ENCODE data around the gene FLRT2. TPM values are rescaled to one million over a fixed set of nuclear protein-coding genes. Genes with fewer than 3 reads are reported as not detected.

FLRT2 gene
- total RNA-seq, 2 donors from 2014 or later, result not detected

DNA sequence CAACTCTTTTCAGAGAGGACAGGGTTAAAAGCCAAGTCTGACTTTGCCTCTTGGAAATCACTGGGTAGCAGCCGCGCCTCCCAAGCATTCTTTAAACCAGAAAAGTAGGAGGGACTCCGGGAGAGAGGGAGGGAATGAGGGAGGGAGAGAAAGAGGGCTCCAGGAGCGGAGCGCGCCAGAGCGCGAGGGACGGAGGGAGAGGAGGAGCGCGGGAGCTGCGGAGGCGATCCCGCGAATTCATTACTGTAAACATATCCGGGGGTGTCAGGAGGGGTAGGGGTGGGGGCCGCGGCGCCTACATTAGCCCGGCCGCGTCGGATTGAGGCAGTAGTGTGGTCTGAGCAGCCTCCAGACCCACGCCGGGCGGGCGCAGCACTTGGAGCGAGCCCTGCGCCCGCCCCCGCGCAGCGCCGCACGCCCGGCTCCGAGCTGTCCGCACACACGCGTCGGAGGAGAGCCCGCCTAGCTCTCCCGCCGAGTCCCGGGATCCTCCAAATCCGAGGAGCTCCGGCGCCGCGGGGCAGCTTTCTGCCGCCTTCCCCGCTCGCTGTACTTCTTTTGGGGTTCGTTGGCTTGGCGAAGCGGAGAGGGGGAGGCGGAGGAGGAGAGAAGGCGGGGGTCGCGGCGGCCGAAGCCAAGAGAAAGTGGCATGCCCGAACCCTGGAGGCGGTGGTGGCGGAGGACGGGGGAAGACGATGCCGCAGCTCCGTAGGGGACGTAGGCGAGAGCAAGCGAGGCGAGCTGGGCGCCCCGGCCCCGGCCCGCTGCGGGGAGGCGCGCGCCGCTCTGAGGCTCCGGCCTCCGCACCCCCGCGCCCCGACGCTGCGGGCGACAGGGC lies 3.3 kb downstream of the FLRT2 start:
- H3K4me1 Mint-ChIP-seq, result peaks cover 8% of the 10 kb centered on the region
- H3K36me3 Mint-ChIP-seq (ENCODE audit: low read depth), result peaks cover 3% of the 10 kb centered on the region
- no peak for ATAC-seq
- H3K27ac Mint-ChIP-seq, result no peak overlapping the region
- H3K9me3 ChIP-seq (ENCODE audit: control insufficient read depth, low read length, poor library complexity, severe bottlenecking), result peaks cover 4% of the 10 kb centered on the region
- no peak for DNase-seq
- H3K4me3 Mint-ChIP-seq, result no peak overlapping the region
- H3K27me3 Mint-ChIP-seq, result peaks cover 58% of the 10 kb centered on the region

DNA sequence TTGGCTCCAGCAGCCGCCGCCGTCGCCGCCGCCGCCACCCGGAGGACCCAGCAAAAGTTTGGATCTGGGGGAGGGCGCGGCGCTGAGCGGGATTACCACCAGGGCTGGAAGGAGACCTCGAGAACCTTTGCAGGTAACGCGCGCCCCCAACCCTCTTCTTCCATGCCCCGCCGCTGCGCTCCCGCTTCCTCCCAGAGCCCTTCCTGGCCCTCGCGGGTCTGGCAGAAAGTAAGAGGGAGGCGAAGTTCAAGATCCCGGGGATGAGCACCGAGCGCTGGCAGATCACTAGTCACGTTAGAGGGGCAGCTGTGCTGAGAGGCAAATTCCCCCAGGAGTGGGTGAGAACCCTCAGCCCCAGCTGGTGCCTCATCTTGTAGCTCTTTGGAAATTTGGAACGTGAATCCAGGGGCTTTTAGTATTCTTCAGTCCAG lies 3.9 kb downstream of the FLRT2 start:
- ATAC-seq, result no peak
- Mint-ChIP-seq H3K4me1 (peaks cover 8% of the 10 kb centered on the region), H3K4me3 (no peak overlapping the region), H3K27me3 (peaks cover 57% of the 10 kb centered on the region), H3K36me3 (ENCODE audit: low read depth) (peaks cover 3% of the 10 kb centered on the region), H3K27ac (no peak overlapping the region)
- H3K9me3 ChIP-seq (ENCODE audit: control insufficient read depth, low read length, poor library complexity, severe bottlenecking), result peaks cover 4% of the 10 kb centered on the region
- no peak for DNase-seq

DNA sequence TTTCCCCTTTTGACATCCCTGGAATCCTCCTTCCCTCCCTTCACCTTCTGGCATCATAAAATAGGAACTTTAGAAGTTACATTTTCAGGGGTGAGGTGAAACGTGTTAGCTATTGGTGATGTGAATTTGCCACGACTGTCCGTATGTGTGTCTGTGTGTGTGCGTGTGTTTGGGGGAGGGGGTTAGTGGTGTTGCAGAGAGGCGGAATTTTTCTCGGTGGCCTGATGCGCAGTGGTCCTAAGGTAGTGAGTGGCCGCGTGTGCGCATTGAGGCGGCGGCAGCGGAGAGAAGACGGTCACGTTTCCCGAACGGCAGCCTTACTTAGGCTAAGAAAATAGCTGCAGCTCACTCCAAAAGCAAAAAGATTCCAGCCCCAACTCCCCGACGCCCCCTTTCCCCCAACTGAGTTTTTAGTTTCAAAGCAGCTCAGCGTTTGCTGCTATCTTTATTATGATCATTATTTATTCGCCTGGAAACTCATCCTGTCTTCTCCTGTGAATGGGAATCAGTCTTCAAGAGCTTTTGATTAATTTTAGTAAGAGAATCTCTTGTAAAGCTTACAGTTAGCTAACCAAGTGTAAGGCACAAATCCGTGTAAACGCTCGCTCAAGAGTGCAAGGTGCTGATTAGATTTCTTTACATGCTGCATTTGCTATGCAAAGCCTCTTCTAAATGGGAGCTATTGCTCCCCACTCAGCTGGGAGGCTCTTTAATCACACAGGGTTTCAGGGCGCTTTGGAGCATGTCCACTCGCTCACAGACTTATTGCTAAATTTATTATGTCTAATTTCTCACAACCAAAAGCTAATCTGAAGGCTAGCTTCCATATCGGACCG lies 4.7 kb downstream of the FLRT2 start:
- no peak overlapping the region for H3K4me3 Mint-ChIP-seq
- H3K4me1 Mint-ChIP-seq, result peaks cover 8% of the 10 kb centered on the region
- H3K27me3 Mint-ChIP-seq, result peaks cover 49% of the 10 kb centered on the region
- peaks cover 3% of the 10 kb centered on the region for H3K36me3 Mint-ChIP-seq (ENCODE audit: low read depth)
- no peak for DNase-seq
- H3K27ac Mint-ChIP-seq, result no peak overlapping the region
- no peak for ATAC-seq
- H3K9me3 ChIP-seq (ENCODE audit: control insufficient read depth, low read length, poor library complexity, severe bottlenecking), result peaks cover 4% of the 10 kb centered on the region

DNA sequence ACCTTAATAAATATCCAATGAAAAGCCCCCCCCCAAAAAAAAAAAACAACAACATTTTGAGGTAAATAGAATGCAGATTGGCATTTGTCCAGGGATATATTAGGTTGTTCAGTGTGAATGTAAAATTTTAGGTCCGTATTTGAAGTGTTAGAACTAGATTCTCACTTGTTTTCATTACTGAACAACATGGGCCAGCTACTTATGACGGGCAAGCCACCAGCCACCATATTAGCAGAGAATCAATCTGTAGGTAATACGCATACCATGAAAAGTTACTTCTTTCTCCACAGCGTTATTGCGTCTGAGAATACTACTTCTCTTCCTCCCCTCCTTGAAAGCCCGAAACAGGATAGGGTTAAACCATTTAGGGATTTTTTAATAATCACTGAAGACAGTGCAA lies 5.4 kb downstream of the FLRT2 start:
- H3K27ac Mint-ChIP-seq, result no peak overlapping the region
- no peak overlapping the region for H3K4me3 Mint-ChIP-seq
- peaks cover 42% of the 10 kb centered on the region for H3K27me3 Mint-ChIP-seq
- H3K36me3 Mint-ChIP-seq (ENCODE audit: low read depth), result peaks cover 3% of the 10 kb centered on the region
- peaks cover 4% of the 10 kb centered on the region for H3K9me3 ChIP-seq (ENCODE audit: control insufficient read depth, low read length, poor library complexity, severe bottlenecking)
- DNase-seq (no peak), ATAC-seq (no peak)
- peaks cover 8% of the 10 kb centered on the region for H3K4me1 Mint-ChIP-seq

DNA sequence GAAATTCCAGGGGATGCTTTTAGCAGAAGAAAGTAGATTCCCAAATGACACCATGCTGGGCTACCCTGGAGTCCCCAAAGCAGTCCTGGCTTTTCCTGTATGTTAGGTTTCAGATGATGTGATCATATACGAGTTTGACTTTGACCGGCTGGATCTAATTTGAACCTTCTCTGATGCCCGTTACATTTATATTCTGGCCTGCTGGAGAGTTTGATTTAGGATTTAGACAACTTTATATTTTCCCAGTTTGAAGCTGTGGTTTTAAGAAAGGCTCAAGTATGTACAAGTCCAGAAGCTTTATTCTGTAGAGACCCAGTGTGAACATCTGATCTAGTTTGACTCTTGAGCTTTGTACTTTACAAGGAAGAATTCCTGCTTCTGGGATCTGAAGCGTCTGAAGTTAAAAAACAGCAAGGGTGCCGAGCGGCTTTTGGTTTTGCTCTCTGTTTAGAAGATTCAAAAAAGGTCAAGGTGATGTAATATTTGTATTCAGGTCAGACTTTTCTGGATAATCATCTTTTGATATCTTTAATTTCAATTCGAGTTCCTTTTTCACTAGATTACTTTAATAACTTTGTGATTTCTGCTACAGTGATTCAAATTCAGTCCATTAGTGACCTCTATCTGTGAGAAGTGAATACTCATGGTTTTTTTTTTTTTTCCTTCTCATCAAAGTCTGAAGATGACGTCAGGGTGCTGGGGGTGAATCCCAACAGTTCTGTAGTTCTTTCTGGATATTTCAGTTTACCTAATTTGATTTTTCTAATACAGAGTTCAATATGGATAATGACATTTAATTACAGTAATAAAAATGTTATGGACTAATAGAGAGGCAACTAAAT lies 6.3 kb downstream of the FLRT2 start:
- Mint-ChIP-seq H3K27ac (no peak overlapping the region), H3K4me3 (no peak overlapping the region), H3K4me1 (peaks cover 8% of the 10 kb centered on the region), H3K36me3 (ENCODE audit: low read depth) (peaks cover 3% of the 10 kb centered on the region), H3K27me3 (peaks cover 33% of the 10 kb centered on the region)
- peaks cover 4% of the 10 kb centered on the region for H3K9me3 ChIP-seq (ENCODE audit: control insufficient read depth, low read length, poor library complexity, severe bottlenecking)
- ATAC-seq (no peak), DNase-seq (no peak)

DNA sequence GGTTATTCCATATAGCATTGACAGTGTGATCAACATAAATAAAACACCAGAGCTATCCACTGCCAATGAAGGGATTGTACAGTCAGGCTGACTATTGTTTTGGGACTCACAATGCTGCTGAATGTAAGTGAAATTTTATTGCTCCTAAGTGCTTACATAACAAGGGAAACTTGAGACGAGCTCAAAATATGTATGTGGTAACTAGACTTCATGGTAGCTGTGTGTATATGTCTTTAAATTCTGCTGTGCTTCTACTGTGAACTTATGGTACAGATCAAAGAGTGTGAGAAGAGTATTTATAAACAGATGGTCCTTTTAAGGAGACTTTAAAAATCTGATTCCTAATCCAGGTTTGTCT lies 6.9 kb downstream of the FLRT2 start:
- H3K9me3 ChIP-seq (ENCODE audit: control insufficient read depth, low read length, poor library complexity, severe bottlenecking), result peaks cover 4% of the 10 kb centered on the region
- DNase-seq (no peak), ATAC-seq (no peak)
- no peak overlapping the region for H3K27ac Mint-ChIP-seq
- peaks cover 5% of the 10 kb centered on the region for H3K4me1 Mint-ChIP-seq
- no peak overlapping the region for H3K4me3 Mint-ChIP-seq
- H3K27me3 Mint-ChIP-seq, result peaks cover 29% of the 10 kb centered on the region
- no peaks in the 10 kb centered on the region for H3K36me3 Mint-ChIP-seq (ENCODE audit: low read depth)

DNA sequence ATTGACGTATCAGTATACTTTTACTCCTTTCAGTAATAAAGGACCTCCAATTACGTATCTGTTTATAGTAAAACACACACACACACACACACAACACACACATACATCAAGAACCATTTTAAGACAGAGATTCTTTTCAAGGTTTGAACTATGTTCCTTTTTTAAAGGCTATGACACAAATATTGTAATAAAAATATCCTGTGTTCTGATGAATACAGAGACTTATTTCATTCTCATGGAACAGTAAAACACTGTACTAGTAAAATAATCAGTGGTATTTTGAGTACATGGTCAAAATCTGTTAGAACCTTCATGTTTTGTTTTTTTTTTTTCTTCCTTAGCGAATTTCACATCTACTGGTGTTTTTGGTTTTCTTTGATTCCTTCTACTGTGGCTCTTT lies 7.6 kb downstream of the FLRT2 start:
- no peaks in the 10 kb centered on the region for H3K4me1 Mint-ChIP-seq
- H3K36me3 Mint-ChIP-seq (ENCODE audit: low read depth), result no peaks in the 10 kb centered on the region
- H3K27ac Mint-ChIP-seq, result no peak overlapping the region
- peaks cover 4% of the 10 kb centered on the region for H3K9me3 ChIP-seq (ENCODE audit: control insufficient read depth, low read length, poor library complexity, severe bottlenecking)
- DNase-seq (no peak), ATAC-seq (no peak)
- H3K27me3 Mint-ChIP-seq, result peaks cover 22% of the 10 kb centered on the region
- H3K4me3 Mint-ChIP-seq, result no peak overlapping the region

DNA sequence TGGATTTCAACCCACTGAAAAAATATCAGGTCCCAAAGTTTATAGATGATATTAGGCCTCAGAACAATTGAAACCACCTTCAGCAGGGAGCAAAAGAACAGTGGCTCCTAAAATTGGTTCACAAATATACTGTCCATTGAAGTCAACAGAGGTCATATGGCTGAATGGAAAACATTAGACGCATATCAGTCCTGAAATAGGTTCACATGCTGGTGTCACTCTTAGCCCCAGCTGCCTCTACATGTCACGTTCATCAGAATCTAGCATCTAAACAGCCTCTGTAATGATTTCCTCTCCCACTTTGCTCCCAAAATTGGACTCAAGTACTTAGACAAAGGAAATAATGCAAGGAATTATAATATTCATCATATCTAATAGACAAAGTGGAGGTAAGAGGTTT lies 8.7 kb downstream of the FLRT2 start:
- Mint-ChIP-seq H3K4me1 (no peaks in the 10 kb centered on the region), H3K36me3 (ENCODE audit: low read depth) (no peaks in the 10 kb centered on the region), H3K4me3 (no peak overlapping the region), H3K27ac (no peak overlapping the region), H3K27me3 (peaks cover 16% of the 10 kb centered on the region)
- ATAC-seq (no peak), DNase-seq (no peak)
- H3K9me3 ChIP-seq (ENCODE audit: control insufficient read depth, low read length, poor library complexity, severe bottlenecking), result peaks cover 4% of the 10 kb centered on the region

DNA sequence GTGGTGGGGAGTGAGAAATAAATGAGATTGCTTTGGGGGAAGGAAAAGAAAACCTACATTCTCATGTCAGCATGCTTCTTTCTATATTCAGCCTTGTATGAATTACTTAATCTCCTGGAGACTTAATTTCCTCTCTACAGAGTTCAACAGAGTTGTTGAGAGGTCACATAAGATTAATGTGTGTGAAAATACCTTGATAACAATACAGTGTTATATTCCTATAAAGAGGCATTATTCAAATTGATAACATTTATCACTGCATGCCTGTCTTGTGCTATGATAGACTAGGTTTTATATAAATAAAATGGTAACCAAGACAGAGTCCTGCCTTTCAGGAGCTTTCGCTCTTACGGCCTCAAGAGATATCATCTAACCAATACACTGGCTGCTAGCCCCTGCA lies 9.6 kb downstream of the FLRT2 start:
- H3K27me3 Mint-ChIP-seq, result peaks cover 12% of the 10 kb centered on the region
- no peak for DNase-seq
- no peak overlapping the region for H3K4me3 Mint-ChIP-seq
- H3K27ac Mint-ChIP-seq, result no peak overlapping the region
- peaks cover 4% of the 10 kb centered on the region for H3K9me3 ChIP-seq (ENCODE audit: control insufficient read depth, low read length, poor library complexity, severe bottlenecking)
- no peaks in the 10 kb centered on the region for H3K36me3 Mint-ChIP-seq (ENCODE audit: low read depth)
- no peak for ATAC-seq
- H3K4me1 Mint-ChIP-seq, result no peaks in the 10 kb centered on the region

DNA sequence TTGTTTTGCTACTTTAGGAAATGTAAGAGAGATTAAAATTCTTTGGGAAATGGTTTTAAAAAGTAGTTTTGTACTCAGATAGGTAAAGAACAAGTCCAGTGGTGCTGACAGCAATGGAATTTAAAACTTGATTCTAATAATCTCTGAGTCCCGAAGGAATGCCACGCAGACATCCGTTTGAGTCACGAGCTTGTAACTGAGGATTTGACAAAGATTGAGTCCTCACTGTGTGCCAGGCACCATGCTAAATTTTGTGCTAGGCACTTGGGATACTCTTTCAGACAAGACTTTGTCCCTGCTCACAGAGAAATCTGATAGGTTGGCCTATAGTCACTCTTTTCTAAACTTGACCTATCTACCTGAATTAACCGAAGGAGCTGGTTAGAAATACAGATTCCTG lies 12.7 kb downstream of the FLRT2 start:
- Mint-ChIP-seq H3K27me3 (peaks cover 5% of the 10 kb centered on the region), H3K36me3 (ENCODE audit: low read depth) (no peaks in the 10 kb centered on the region), H3K4me3 (no peak overlapping the region), H3K4me1 (no peaks in the 10 kb centered on the region), H3K27ac (no peak overlapping the region)
- H3K9me3 ChIP-seq (ENCODE audit: control insufficient read depth, low read length, poor library complexity, severe bottlenecking), result no peaks in the 10 kb centered on the region
- DNase-seq (no peak), ATAC-seq (no peak)

DNA sequence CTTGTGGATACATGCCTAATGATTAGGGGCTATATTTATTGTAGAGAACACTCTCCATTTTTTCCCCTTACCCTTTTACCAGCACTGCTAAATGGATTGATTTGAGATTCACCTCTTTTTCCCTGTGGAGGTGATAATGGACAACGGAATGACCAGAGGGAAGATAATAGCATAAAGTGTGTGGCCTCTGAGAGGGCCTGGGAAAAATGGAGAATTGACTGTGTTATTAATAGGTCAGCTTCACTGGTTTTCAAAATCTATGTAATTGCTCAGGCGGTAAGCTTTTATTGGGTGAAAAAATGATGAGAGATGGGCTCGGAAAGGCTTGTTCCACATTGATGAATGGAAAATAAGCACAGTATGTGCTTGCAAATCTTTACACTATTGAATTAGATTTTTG lies 15.8 kb downstream of the FLRT2 start:
- no peaks in the 10 kb centered on the region for H3K9me3 ChIP-seq (ENCODE audit: control insufficient read depth, low read length, poor library complexity, severe bottlenecking)
- ATAC-seq, result no peak
- H3K4me1 Mint-ChIP-seq, result no peaks in the 10 kb centered on the region
- H3K36me3 Mint-ChIP-seq (ENCODE audit: low read depth), result no peaks in the 10 kb centered on the region
- no peak overlapping the region for H3K27ac Mint-ChIP-seq
- H3K4me3 Mint-ChIP-seq, result no peak overlapping the region
- no peaks in the 10 kb centered on the region for H3K27me3 Mint-ChIP-seq
- no peak for DNase-seq

DNA sequence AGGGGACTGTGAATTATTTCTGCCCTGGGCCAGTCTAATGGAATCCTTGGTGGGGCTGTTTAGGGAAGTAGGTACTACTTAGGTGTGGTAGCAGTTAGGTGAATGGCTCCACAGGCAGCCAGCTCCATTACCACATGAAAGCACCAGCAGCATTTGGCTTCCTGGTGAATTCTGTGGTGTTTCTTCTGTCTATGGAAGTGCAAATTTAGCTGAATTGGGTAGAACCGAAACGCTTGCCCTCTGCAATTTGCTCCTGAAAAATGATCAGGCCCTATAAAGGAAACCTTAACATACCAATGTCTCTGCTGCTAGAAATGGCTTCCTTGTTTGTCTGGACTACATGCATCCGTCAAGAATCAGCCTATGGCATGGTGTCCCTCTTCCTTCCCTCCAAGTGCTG lies 16.4 kb downstream of the FLRT2 start:
- no peak overlapping the region for H3K27ac Mint-ChIP-seq
- no peaks in the 10 kb centered on the region for H3K36me3 Mint-ChIP-seq (ENCODE audit: low read depth)
- no peaks in the 10 kb centered on the region for H3K4me1 Mint-ChIP-seq
- ATAC-seq, result no peak
- DNase-seq, result no peak
- no peak overlapping the region for H3K4me3 Mint-ChIP-seq
- no peaks in the 10 kb centered on the region for H3K9me3 ChIP-seq (ENCODE audit: control insufficient read depth, low read length, poor library complexity, severe bottlenecking)
- no peaks in the 10 kb centered on the region for H3K27me3 Mint-ChIP-seq

DNA sequence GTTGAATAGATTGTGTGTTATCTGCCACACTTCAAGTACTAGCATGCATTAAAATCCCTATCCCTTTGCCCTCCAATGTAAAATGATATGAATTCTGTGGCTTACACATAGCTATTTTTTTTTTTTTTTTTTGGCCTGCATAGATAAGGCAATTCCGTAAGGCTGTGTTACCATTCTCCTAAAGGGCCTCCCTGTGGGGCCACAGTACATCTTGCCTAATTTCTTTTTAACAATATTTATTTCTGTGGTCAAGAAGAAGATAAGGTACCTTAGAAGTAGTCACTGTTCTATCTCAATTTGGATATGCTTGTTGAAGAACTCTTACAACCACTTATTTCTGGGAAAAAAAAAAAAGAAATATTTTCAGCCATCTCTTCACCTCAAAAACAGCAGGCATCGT lies 19.8 kb downstream of the FLRT2 start:
- ATAC-seq (no peak), DNase-seq (no peak)
- Mint-ChIP-seq H3K36me3 (ENCODE audit: low read depth) (no peaks in the 10 kb centered on the region), H3K27ac (no peak overlapping the region), H3K4me1 (no peaks in the 10 kb centered on the region), H3K27me3 (no peaks in the 10 kb centered on the region), H3K4me3 (no peak overlapping the region)
- H3K9me3 ChIP-seq (ENCODE audit: control insufficient read depth, low read length, poor library complexity, severe bottlenecking), result no peaks in the 10 kb centered on the region

All from T-helper 17 cell (primary cell).